Liver (tissue), 9 donors: ENCODE data around the gene FBXO34. TPM values are rescaled to one million over a fixed set of nuclear protein-coding genes. Genes with fewer than 3 reads are reported as not detected.

Experiments used
- DNase-seq: peaks from one replicate; pipeline ENCODE4 v3.0.0-alpha.2; 2017; ENCODE audit warnings: low spot score
- H3K27ac ChIP-seq, 2 donors: one replicate each; pipeline ENCODE4 v1.7.0; 2013; ENCODE audit warnings: inconsistent platforms in 2 of 2, low read length in 2 of 2, control low read depth in 1 of 2, low read depth in 1 of 2, mild to moderate bottlenecking in 1 of 2
- H3K27me3 ChIP-seq, 4 donors: one replicate each; pipeline versions ENCODE4 v1.6.1 to v1.7.0; 2013; ENCODE audit warnings: low read length in 3 of 4, inconsistent platforms in 1 of 4, mild to moderate bottlenecking in 1 of 4, moderate library complexity in 1 of 4; ENCODE audit not compliant: control insufficient read depth in 4 of 4, insufficient read depth in 4 of 4
- H3K36me3 ChIP-seq, 4 donors: one replicate each; pipeline versions ENCODE4 v1.6.1 to v1.7.0; 2013; ENCODE audit warnings: low read length in 3 of 4, mild to moderate bottlenecking in 3 of 4, low read depth in 1 of 4, moderate library complexity in 1 of 4; ENCODE audit not compliant: control insufficient read depth in 4 of 4, insufficient read depth in 3 of 4
- H3K4me1 ChIP-seq, 4 donors: one replicate each; pipeline versions ENCODE4 v1.6.1 to v1.7.0; 2013; ENCODE audit warnings: low read length in 3 of 4, mild to moderate bottlenecking in 3 of 4, moderate library complexity in 1 of 4; ENCODE audit not compliant: control insufficient read depth in 4 of 4, insufficient read depth in 4 of 4
- H3K4me3 ChIP-seq, 3 donors: one replicate each; pipeline versions ENCODE4 v1.6.1 to v1.7.0; 2013; ENCODE audit warnings: low read length in 3 of 3, control low read depth in 1 of 3, low read depth in 1 of 3, mild to moderate bottlenecking in 1 of 3
- H3K9ac ChIP-seq, 2 donors: one replicate each; pipeline ENCODE4 v1.7.0; 2013; ENCODE audit warnings: low read length in 2 of 2, mild to moderate bottlenecking in 2 of 2, moderate library complexity in 2 of 2, control low read depth in 1 of 2, low read depth in 1 of 2
- H3K9me3 ChIP-seq, 4 donors: one replicate each; pipeline versions ENCODE4 v1.6.1 to v1.7.0; 2013; ENCODE audit warnings: low read length in 3 of 4; ENCODE audit not compliant: control insufficient read depth in 4 of 4
- EGR1 ChIP-seq, 2 donors: IDR thresholded peaks; 2 replicates each; pipeline ENCODE4 v1.6.1; 2016 to 2018; ENCODE audit warnings: antibody characterized with exemption in 2 of 2, low read depth in 2 of 2
- FOXA1 ChIP-seq: IDR thresholded peaks from 2 replicates; pipeline ENCODE4 v1.6.1; 2016; ENCODE audit warnings: antibody characterized with exemption
- FOXA2 ChIP-seq: IDR thresholded peaks from 2 replicates; pipeline ENCODE4 v1.6.1; 2016; ENCODE audit warnings: antibody characterized with exemption
- GABPA ChIP-seq, 2 donors: IDR thresholded peaks in 1 of 2; conservative IDR thresholded peaks in 1 of 2; 2 replicates each; pipeline ENCODE4 v1.6.1; 2016; ENCODE audit warnings: antibody characterized with exemption in 2 of 2, mild to moderate bottlenecking in 1 of 2, moderate library complexity in 1 of 2
- HNF4A ChIP-seq, 2 donors: conservative IDR thresholded peaks; 2 replicates each; pipeline ENCODE4 v1.6.1; 2016; ENCODE audit warnings: antibody characterized with exemption in 2 of 2, mild to moderate bottlenecking in 2 of 2
- HNF4G ChIP-seq: IDR thresholded peaks from 2 replicates; pipeline ENCODE4 v1.6.1; 2016; ENCODE audit warnings: antibody characterized with exemption
- JUND ChIP-seq, 2 donors: IDR thresholded peaks; 2 replicates each; pipeline ENCODE4 v1.6.1; 2016; ENCODE audit warnings: antibody characterized with exemption in 2 of 2
- NR2F2 ChIP-seq: IDR thresholded peaks from 2 replicates; pipeline ENCODE4 v1.6.1; 2016; ENCODE audit warnings: antibody characterized with exemption
- RAD21 ChIP-seq, 2 donors: IDR thresholded peaks; 2 replicates each; pipeline ENCODE4 v1.6.1; 2016; ENCODE audit warnings: antibody characterized with exemption in 2 of 2, mild to moderate bottlenecking in 2 of 2
- RXRA ChIP-seq, 2 donors: IDR thresholded peaks; 2 replicates each; pipeline ENCODE4 v1.6.1; 2017 to 2018; ENCODE audit warnings: antibody characterized with exemption in 2 of 2, mild to moderate bottlenecking in 1 of 2
- SP1 ChIP-seq: IDR thresholded peaks from 2 replicates; pipeline ENCODE4 v1.6.1; 2018; ENCODE audit warnings: antibody characterized with exemption, mild to moderate bottlenecking
- TAF1 ChIP-seq: conservative IDR thresholded peaks from 2 replicates; pipeline ENCODE4 v1.6.1; 2016; ENCODE audit warnings: antibody characterized with exemption, mild to moderate bottlenecking
- YY1 ChIP-seq: IDR thresholded peaks from 2 replicates; pipeline ENCODE4 v1.6.1; 2016; ENCODE audit warnings: antibody characterized with exemption, mild to moderate bottlenecking
- WGBS: extraction: QIAGEN DNeasy Blood & Tissue Kit; methylation state at CpG from one replicate; pipeline ENCODE4 v1.1.7; 2013; 5-methylcytosine and 5-hydroxymethylcytosine counted together
- polyA plus RNA-seq, 2 donors: library from polyadenylated mRNA; stranded (reverse) in 1 of 2; unstranded in 1 of 2; fragments of 200-250 nt in 1 of 2; fragments of >200 nt in 1 of 2; fragmentation: Nextera tagmentation in 1 of 2; extraction: Ambion mirVana in 1 of 2; gene quantifications; one replicate each; pipeline versions ENCODE4 v1.2.1 to v1.2.3, GENCODE V29; 2013 to 2015
- total RNA-seq, 2 donors: library from RNA; depleted of rRNA; stranded (reverse); fragments of >200 nt; gene quantifications; one replicate each; pipeline ENCODE4 v1.2.3, GENCODE V29; 2014
- TF ChIP-seq, protein P1 (sequence below): IDR thresholded peaks from 2 replicates; pipeline ENCODE4 v1.6.1; 2016; ENCODE audit warnings: antibody characterized with exemption
- TF ChIP-seq, protein P2 (sequence below): IDR thresholded peaks from 2 replicates; pipeline ENCODE4 v1.6.1; 2016; ENCODE audit warnings: antibody characterized with exemption
- TF ChIP-seq, protein P3 (sequence below): IDR thresholded peaks from 2 replicates; pipeline ENCODE4 v1.6.1; 2016; ENCODE audit warnings: antibody characterized with exemption, mild to moderate bottlenecking
- TF ChIP-seq, protein P4 (sequence below): fragments of 150-350 bp; IDR thresholded peaks from 2 replicates; pipeline ENCODE4 v1.5.1; 2017; ENCODE audit warnings: improper control_type of control experiment, low read depth, low read length; ENCODE audit not compliant: missing input control
- TF ChIP-seq, protein P5 (sequence below): IDR thresholded peaks from 2 replicates; pipeline ENCODE4 v1.6.1; 2016; ENCODE audit warnings: antibody characterized with exemption
- donor health status: healthy.
- donor health status: healthy.
- donor health status: healthy.
- donor health status: healthy.
- donor health status: healthy.

FBXO34 gene
- total and polyA plus RNA-seq, 4 donors: 4.2 to 25.8 (median 10.1) TPM

DNA sequence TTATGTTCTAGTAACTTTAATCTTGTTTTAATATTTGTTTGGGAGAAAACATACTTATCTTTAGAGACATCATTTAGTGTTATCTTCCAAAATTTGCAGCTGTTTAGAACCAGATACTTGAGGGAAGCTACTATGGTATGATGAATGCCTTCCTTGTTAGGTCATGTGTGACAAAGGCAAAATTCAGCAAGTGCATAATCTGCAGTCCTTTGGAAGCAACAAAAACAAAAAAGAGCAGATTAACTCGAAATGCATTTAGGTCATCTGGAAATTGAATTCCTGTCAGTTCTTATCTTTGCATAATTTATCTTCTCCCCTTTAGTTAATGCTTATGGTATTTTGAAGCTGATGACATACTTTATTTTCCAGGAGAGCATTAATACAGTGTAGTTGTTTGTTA, 3.5 kb downstream of the FBXO34 start (continued):
- no peak for TF ChIP-seq RXRA (IDR thresholded peaks at IDR 0.05)
- no peak for TF ChIP-seq HNF4G
- TF ChIP-seq, protein P1, sequence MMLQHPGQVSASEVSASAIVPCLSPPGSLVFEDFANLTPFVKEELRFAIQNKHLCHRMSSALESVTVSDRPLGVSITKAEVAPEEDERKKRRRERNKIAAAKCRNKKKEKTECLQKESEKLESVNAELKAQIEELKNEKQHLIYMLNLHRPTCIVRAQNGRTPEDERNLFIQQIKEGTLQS: no peak
- TF ChIP-seq SP1: no peak
- TF ChIP-seq, protein P2, sequence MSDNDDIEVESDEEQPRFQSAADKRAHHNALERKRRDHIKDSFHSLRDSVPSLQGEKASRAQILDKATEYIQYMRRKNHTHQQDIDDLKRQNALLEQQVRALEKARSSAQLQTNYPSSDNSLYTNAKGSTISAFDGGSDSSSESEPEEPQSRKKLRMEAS: no peak
- no peak for TF ChIP-seq NR2F2
- no peak for TF ChIP-seq HNF4A (conservative IDR thresholded peaks at IDR 0.05)
- no peak for TF ChIP-seq TAF1
- no peak for TF ChIP-seq GABPA (IDR thresholded peaks at IDR 0.05 in 1 of 2, conservative IDR thresholded peaks at IDR 0.05 in 1 of 2)

DNA sequence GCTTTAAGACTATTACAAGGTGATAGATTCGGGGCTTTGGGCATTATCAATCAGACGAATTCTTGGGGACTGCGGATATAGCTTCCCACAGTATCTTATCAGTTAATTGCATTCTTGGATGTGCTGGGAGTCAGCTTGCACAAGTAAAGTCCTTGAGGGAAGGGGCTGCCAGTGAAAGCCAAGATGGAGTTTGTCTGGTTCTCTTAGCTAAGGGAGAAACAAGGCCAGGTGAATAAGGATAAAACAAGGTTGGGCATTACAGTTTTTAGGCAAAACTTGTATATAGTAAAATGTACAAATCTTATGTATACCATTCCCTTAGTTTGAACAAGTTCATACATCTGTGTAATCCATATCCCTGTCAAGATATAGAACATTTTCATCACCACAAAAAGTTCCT, 5.5 kb downstream of the FBXO34 start:
- TF ChIP-seq, protein P3, sequence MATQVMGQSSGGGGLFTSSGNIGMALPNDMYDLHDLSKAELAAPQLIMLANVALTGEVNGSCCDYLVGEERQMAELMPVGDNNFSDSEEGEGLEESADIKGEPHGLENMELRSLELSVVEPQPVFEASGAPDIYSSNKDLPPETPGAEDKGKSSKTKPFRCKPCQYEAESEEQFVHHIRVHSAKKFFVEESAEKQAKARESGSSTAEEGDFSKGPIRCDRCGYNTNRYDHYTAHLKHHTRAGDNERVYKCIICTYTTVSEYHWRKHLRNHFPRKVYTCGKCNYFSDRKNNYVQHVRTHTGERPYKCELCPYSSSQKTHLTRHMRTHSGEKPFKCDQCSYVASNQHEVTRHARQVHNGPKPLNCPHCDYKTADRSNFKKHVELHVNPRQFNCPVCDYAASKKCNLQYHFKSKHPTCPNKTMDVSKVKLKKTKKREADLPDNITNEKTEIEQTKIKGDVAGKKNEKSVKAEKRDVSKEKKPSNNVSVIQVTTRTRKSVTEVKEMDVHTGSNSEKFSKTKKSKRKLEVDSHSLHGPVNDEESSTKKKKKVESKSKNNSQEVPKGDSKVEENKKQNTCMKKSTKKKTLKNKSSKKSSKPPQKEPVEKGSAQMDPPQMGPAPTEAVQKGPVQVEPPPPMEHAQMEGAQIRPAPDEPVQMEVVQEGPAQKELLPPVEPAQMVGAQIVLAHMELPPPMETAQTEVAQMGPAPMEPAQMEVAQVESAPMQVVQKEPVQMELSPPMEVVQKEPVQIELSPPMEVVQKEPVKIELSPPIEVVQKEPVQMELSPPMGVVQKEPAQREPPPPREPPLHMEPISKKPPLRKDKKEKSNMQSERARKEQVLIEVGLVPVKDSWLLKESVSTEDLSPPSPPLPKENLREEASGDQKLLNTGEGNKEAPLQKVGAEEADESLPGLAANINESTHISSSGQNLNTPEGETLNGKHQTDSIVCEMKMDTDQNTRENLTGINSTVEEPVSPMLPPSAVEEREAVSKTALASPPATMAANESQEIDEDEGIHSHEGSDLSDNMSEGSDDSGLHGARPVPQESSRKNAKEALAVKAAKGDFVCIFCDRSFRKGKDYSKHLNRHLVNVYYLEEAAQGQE: no peak
- peaks cover 7 to 18% (median 14%) of the 10 kb centered on the region in 4 donors for H3K4me1 ChIP-seq
- no peaks in the 10 kb centered on the region for H3K27me3 ChIP-seq
- no peak overlapping the region for H3K27ac ChIP-seq
- no peak overlapping the region for H3K4me3 ChIP-seq
- no peak for DNase-seq
- H3K36me3 ChIP-seq: no peaks in the 10 kb centered on the region
- no peaks in the 10 kb centered on the region for H3K9me3 ChIP-seq
- WGBS: 78% methylated on average over 3 of the region's 3 CpGs
- no peak overlapping the region for H3K9ac ChIP-seq

DNA sequence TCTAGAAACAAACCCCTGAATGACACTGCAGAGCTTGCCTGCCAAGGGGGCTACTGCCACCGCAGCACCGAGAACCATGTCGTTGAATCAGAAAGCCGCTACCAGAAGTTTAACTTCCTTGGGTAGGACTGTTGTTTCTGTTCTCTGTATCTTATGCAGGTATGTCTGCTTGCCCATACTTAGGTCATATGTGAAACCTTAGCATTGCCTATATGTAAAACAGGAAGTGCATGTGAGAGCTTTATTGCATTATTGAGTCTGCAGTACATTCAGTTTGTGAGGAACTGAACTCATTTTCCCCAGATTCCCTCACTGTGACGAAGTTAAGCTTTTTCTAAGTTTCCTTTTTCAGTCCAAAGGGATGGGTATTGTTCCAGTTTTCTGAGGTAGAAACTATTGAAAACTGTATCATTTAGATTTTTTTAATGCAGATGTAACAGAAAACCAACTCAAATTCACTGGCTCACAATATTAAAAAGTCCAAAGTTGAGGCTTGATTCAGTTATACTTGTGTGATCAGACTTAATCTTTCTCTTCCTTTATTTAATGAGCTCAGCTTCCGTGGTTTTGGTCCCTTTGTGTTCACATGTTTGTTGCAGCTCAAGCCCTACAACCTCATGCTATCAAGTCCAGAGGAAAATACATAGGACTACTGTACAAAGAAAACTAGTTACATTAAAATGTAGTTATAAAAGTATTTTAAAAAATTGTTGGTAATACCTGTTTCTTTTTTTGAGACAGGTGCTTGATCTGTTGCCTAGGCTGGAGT, 6.9 kb downstream of the FBXO34 start:
- peaks cover 4 to 14% (median 8%) of the 10 kb centered on the region in 4 donors for H3K4me1 ChIP-seq
- DNase-seq: no peak

More for the DNA sequence above, 6.9 kb downstream of the FBXO34 start:
- no peaks in the 10 kb centered on the region for H3K9me3 ChIP-seq
- 78% methylated on average over 6 of the region's 6 CpGs for WGBS
- H3K27me3 ChIP-seq: no peaks in the 10 kb centered on the region
- no peaks in the 10 kb centered on the region for H3K36me3 ChIP-seq
- TF ChIP-seq RXRA (IDR thresholded peaks at IDR 0.05) (no peak), JUND (IDR thresholded peaks at IDR 0.05) (no peak), HNF4G (no peak), FOXA2 (no peak), RAD21 (IDR thresholded peaks at IDR 0.05) (no peak), EGR1 (IDR thresholded peaks at IDR 0.05; ENCODE audit: low read depth in 2 of 2) (no peak), NR2F2 (no peak), TAF1 (no peak), GABPA (IDR thresholded peaks at IDR 0.05 in 1 of 2, conservative IDR thresholded peaks at IDR 0.05 in 1 of 2) (no peak), YY1 (no peak), HNF4A (conservative IDR thresholded peaks at IDR 0.05) (no peak), SP1 (no peak), FOXA1 (no peak)
- TF ChIP-seq, protein P3: no peak
- TF ChIP-seq, protein P4, sequence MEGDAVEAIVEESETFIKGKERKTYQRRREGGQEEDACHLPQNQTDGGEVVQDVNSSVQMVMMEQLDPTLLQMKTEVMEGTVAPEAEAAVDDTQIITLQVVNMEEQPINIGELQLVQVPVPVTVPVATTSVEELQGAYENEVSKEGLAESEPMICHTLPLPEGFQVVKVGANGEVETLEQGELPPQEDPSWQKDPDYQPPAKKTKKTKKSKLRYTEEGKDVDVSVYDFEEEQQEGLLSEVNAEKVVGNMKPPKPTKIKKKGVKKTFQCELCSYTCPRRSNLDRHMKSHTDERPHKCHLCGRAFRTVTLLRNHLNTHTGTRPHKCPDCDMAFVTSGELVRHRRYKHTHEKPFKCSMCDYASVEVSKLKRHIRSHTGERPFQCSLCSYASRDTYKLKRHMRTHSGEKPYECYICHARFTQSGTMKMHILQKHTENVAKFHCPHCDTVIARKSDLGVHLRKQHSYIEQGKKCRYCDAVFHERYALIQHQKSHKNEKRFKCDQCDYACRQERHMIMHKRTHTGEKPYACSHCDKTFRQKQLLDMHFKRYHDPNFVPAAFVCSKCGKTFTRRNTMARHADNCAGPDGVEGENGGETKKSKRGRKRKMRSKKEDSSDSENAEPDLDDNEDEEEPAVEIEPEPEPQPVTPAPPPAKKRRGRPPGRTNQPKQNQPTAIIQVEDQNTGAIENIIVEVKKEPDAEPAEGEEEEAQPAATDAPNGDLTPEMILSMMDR: no peak
- TF ChIP-seq, protein P5, sequence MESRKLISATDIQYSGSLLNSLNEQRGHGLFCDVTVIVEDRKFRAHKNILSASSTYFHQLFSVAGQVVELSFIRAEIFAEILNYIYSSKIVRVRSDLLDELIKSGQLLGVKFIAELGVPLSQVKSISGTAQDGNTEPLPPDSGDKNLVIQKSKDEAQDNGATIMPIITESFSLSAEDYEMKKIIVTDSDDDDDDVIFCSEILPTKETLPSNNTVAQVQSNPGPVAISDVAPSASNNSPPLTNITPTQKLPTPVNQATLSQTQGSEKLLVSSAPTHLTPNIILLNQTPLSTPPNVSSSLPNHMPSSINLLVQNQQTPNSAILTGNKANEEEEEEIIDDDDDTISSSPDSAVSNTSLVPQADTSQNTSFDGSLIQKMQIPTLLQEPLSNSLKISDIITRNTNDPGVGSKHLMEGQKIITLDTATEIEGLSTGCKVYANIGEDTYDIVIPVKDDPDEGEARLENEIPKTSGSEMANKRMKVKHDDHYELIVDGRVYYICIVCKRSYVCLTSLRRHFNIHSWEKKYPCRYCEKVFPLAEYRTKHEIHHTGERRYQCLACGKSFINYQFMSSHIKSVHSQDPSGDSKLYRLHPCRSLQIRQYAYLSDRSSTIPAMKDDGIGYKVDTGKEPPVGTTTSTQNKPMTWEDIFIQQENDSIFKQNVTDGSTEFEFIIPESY: no peak
- H3K9ac ChIP-seq: no peak overlapping the region
- H3K4me3 ChIP-seq: no peak overlapping the region
- H3K27ac ChIP-seq: no peak overlapping the region
